MCF 10A (cell line): ENCODE results near the gene KISS1. TPM values are rescaled to one million over a fixed set of nuclear protein-coding genes. Genes with fewer than 3 reads are reported as not detected.

ENCODE experiments used
- BruUV-seq: library from RNA; stranded (reverse); fragments of 400-500 nt; replicated peaks from 2 replicates; lab custom pipeline; 2021; lab: Mats Ljungman, UMichigan
- CTCF ChIA-PET: fragments of 300-600 bp; sonication (Branson Sonifier 250); formaldehyde crosslinking; extraction: SDS; loops from one replicate; lab custom pipeline; 2021; ENCODE audit warnings: antibody characterized with exemption, inconsistent platforms; lab: Yijun Ruan, JAX
- POLR2A ChIA-PET: fragments of 300-600, 350-650 bp; sonication (Branson Sonifier 250); formaldehyde crosslinking; extraction: SDS; loops from one replicate; lab custom pipeline; 2020; ENCODE audit warnings: antibody characterized with exemption, inconsistent platforms; lab: Yijun Ruan, JAX
- DNase-seq: peaks from one replicate; pipeline ENCODE4 v3.0.0-alpha.2; 2018; ENCODE audit not compliant: unreplicated experiment
- H3K27ac Mint-ChIP-seq: one replicate; pipeline ENCODE4 v1.8.0; 2022; ENCODE audit warnings: mild to moderate bottlenecking, low read depth, mixed read lengths; ENCODE audit not compliant: unreplicated experiment
- H3K27me3 Mint-ChIP-seq: one replicate; pipeline ENCODE4 v1.8.0; 2022; ENCODE audit warnings: mixed read lengths; ENCODE audit not compliant: insufficient read depth, unreplicated experiment
- H3K36me3 Mint-ChIP-seq: one replicate; pipeline ENCODE4 v1.8.0; 2022; ENCODE audit warnings: mild to moderate bottlenecking, moderate library complexity, mixed read lengths; ENCODE audit not compliant: insufficient read depth, unreplicated experiment
- H3K4me1 Mint-ChIP-seq: one replicate; pipeline ENCODE4 v1.8.0; 2022; ENCODE audit warnings: mixed read lengths; ENCODE audit not compliant: insufficient read depth, unreplicated experiment
- H3K4me3 Mint-ChIP-seq: one replicate; pipeline ENCODE4 v1.8.0; 2022; ENCODE audit warnings: mild to moderate bottlenecking, moderate library complexity, mixed read lengths; ENCODE audit not compliant: unreplicated experiment
- H3K9me3 Mint-ChIP-seq: one replicate; pipeline ENCODE4 v1.8.0; 2022; ENCODE audit warnings: mixed read lengths; ENCODE audit not compliant: unreplicated experiment
- CTCF ChIP-seq: fragments of 200-600 bp; IDR thresholded peaks from one replicate; pipeline ENCODE4 v1.8.0; 2022; ENCODE audit warnings: antibody characterized with exemption, mild to moderate bottlenecking; ENCODE audit not compliant: unreplicated experiment
- intact Hi-C: fragments of 100-400 bp; cut with micrococcal nuclease; formaldehyde crosslinking; loops from 2 replicates; pipeline ENCODE4 v1.14.1; 2022
- total RNA-seq: library from RNA; stranded (reverse); gene quantifications from 2 replicates; pipeline ENCODE4 v1.2.3, GENCODE V29; 2022

Gene KISS1
- total RNA-seq, 1 experiment from 2014 or later = not detected

GRCh38 chr1:204213668-204214662 is 17.7 kb upstream of the KISS1 start, which contains the start of gene GOLT1A:
GOLT1A (minus strand) TSS chr1:204213988; CDS start chr1:204213906, 82 bp downstream.
- TF ChIP-seq CTCF = peak; percentile 93
- ChIA-PET CTCF (interaction anchor here (0.5 to 6.8 kb wide), 34 partner anchors 8 to 1204 kb away, joined by 3 to 110 read pairs (median 4); no protein-coding TSS in a partner anchor), POLR2A (interaction anchor here (0.6 to 2.0 kb wide), 6 partner anchors 8 to 356 kb away, joined by 3 to 15 read pairs (median 3); no protein-coding TSS in a partner anchor)
- peak; percentile 93 for DNase-seq
- Mint-ChIP-seq H3K36me3 (no peaks in the 10 kb centered on the region), H3K4me3 (peak within 1 kb of the TSS; percentile 68), H3K27ac (peak within 1 kb of the TSS; percentile 8), H3K4me1 (peaks cover 6% of the 10 kb centered on the region), H3K9me3 (no peaks in the 10 kb centered on the region), H3K27me3 (no peaks in the 10 kb centered on the region)
- TSS peak; percentile 12 for BruUV-seq
- intact Hi-C loops = loop anchor here (1.0 to 2.0 kb wide), 5 partner anchors 45 to 289 kb away; no protein-coding TSS in a partner anchor

- intact Hi-C loops = no loop called here
These were observed 16.4 kb upstream of the KISS1 start for GRCh38 chr1:204212715-204213114.

GRCh38 chr1:204211046-204211445 is 14.8 kb upstream of the KISS1 start:
- no TSS peak for BruUV-seq
- H3K27ac Mint-ChIP-seq = no peak overlapping the region
- DNase-seq = no peak
- CTCF ChIA-PET = interaction anchor here (0.7 to 3.5 kb wide), 9 partner anchors 13 to 350 kb away, joined by 3 to 45 read pairs (median 4); no protein-coding TSS in a partner anchor
- TF ChIP-seq CTCF = no peak
- H3K9me3 Mint-ChIP-seq = no peaks in the 10 kb centered on the region
- H3K36me3 Mint-ChIP-seq = no peaks in the 10 kb centered on the region
- peaks cover 6% of the 10 kb centered on the region for H3K4me1 Mint-ChIP-seq
- no peak overlapping the region for H3K4me3 Mint-ChIP-seq
- POLR2A ChIA-PET = interaction anchor here (0.8 to 1.5 kb wide), 2 partner anchors 10 to 187 kb away, joined by 4 to 5 read pairs; no protein-coding TSS in a partner anchor
- H3K27me3 Mint-ChIP-seq = peaks cover 12% of the 10 kb centered on the region
- intact Hi-C loops = no loop called here

More at GRCh38 chr1:204212715-204213114, 16.4 kb upstream of the KISS1 start:
- Mint-ChIP-seq H3K36me3 (no peaks in the 10 kb centered on the region), H3K27me3 (no peaks in the 10 kb centered on the region), H3K27ac (no peak overlapping the region), H3K4me1 (peaks cover 6% of the 10 kb centered on the region), H3K4me3 (no peak overlapping the region), H3K9me3 (no peaks in the 10 kb centered on the region)
- BruUV-seq = no TSS peak
- TF ChIP-seq CTCF = no peak
- CTCF ChIA-PET = interaction anchor here (0.7 to 2.3 kb wide), 2 partner anchors 59 to 152 kb away, joined by 5 to 6 read pairs; no protein-coding TSS in a partner anchor
- POLR2A ChIA-PET = interaction anchor here (0.6 kb wide), 1 partner anchor 280 kb away, joined by 3 read pairs; no protein-coding TSS in a partner anchor
- no peak for DNase-seq
